ENCODE data around the gene CD300A.

DNA sequence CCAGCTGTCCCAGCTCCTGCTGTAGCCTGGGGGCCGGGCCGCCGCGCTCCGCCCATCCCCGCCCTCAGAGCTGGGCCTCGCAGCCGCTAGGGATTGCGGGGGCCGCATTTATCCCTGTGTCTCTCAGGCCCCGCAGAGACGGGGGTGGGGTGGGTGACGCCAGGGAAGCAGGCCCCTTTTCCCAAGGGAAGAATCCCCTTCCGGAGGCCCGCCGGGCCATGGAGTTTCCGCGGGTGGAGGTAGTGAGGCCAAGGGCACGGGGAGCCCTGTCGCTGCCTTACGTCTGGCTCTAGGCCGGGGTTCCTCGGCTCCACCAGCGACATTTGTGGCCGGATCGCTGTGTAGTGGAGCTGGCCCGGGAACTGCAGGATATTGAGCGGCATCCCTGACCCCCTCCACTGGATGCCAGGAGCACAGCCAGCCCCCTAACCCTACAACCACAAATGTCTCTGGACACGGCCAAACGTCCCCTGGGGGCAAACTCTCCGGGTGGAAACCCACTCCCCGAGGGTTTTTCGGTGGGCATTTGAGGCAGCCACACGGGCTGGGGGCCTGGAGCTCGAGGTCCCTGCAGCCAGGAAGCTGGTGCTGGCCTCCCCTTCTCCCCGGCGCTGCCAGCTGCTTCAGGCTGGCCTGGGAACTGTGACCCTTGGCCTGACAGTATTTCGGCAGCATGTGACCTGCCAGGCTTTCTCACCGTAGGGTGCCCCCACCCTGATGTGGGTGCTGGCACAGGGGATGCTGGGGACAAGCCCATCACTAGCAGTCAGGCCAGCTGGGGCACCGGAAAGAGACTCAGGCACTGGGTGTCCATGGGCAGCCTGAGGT is 12.0 kb upstream of the CD300A start:
- TF ChIP-seq, protein P1, sequence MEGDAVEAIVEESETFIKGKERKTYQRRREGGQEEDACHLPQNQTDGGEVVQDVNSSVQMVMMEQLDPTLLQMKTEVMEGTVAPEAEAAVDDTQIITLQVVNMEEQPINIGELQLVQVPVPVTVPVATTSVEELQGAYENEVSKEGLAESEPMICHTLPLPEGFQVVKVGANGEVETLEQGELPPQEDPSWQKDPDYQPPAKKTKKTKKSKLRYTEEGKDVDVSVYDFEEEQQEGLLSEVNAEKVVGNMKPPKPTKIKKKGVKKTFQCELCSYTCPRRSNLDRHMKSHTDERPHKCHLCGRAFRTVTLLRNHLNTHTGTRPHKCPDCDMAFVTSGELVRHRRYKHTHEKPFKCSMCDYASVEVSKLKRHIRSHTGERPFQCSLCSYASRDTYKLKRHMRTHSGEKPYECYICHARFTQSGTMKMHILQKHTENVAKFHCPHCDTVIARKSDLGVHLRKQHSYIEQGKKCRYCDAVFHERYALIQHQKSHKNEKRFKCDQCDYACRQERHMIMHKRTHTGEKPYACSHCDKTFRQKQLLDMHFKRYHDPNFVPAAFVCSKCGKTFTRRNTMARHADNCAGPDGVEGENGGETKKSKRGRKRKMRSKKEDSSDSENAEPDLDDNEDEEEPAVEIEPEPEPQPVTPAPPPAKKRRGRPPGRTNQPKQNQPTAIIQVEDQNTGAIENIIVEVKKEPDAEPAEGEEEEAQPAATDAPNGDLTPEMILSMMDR (IDR thresholded peaks at IDR 0.05 in 4 of 5, conservative IDR thresholded peaks at IDR 0.05 in 1 of 5) = peak in 3 of 5 experiments; percentile 29 to 54 (median 31)
- peak; percentile 85 to 87 for TF ChIP-seq POLR2A (IDR thresholded peaks at IDR 0.05)
